SKM-1 treated with dmso at 0.1 percent for 144 hours (cell line): ENCODE data around the gene RHOU.

Experiments
- DNase-seq: peaks from one replicate; lab custom pipeline; 2025; ENCODE audit not compliant: unreplicated experiment; lab: John Stamatoyannopoulos, UW

The RHOU gene

DNA sequence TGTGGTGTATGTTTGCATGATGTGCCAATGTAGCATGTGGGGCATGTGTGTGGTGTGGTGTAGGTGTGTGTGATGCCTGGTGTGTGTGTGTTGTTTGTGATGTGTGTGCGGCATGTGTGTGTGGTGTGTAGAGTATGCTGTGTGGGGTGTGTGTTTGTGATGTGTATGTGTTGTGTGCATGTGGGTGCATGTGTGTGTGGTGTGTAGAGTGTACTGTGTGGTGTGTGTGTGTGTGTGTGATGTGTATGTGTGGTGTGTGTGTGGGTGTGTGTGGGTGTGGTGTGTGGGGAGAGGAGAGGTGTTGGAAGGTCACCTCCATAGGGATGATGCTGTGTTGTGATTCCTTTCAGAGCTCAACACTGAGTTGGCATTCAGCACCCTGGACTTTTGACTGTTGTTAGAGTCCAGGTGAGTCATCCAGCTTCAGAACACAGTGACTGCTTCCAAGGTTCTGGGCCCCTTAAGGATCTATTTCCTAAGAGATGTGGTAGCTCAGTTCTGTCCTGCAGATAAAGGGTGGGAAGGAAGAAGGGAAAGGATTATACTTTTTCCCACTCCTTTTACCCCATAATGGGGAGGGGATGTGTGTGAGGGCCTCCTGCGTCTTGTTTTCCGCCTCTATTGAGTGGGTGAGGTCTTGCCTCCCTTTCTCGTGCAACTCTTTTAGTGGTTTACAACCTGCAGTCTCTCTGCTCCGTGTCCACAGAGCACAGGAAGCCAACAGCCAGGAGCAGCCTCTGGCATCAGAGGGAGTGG, 47.6 kb downstream of the RHOU start:
- DNase-seq, result no peak

- no peak for DNase-seq
Observed at GRCh38 chr1:228783418-228784040, 48.2 kb downstream of the RHOU start.

DNA sequence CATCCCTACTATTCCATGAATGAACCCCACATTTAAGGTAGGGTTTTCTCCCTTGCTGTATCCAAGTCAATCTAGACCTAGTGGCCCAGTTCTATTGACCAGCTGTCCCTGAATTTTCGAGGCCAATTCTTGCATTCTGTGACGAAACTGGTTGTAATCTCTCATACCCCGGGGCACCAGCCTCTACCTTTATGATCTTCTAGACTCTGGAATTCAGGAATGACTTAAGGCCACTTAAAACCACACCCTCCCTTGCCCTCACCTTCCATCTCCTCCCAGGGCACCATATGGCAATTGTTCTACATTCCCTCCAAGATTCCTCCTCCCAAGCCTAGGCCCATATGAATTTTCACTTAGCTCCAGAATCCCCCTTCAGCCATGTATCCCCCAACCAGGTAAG, 48.9 kb downstream of the RHOU start:
- DNase-seq, result no peak

GRCh38 chr1:228785366-228786330, 50.4 kb downstream of the RHOU start:
- DNase-seq, result no peak

- no peak for DNase-seq
Observed at GRCh38 chr1:228786361-228787129, 51.3 kb downstream of the RHOU start.

DNA sequence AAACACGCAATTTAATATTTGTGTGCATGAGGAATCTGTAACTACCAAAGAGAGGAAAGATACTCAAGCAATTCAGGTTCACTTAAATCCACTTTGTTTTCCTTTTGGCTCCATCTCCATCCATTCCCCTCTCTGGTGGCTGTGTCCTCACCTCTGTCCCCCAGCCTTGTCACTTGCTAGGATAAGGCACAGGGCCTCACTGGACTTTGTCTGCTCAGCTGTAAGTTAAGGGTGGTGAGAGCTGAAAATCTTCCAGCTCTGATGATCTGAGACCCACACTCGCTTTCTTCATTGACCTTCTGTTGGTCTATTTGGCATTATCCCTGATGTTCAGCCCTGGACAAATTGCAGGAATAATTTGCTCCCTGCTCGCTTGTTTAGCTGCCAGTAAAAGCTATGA, 56.5 kb downstream of the RHOU start:
- no peak for DNase-seq

DNA sequence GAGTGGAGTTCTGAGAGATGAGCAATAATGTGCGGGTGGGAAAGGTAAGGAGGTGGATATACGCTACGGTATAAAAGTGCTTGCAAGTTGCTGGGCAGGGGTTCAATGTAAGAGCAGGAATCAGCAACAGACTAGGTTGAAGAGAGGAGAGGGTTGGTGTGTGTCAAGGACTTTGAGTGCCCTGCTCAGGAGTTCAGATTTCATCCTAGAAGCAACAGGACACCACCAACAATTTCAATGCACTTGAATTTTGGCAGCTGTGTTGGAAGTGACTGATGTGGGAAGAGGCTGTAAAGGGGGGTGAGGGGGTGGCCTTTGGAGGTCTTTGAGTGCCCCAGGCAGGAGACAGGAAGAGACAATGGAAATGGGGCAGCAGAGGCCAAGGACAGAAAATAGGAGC, 57.3 kb downstream of the RHOU start:
- DNase-seq, result no peak

DNA sequence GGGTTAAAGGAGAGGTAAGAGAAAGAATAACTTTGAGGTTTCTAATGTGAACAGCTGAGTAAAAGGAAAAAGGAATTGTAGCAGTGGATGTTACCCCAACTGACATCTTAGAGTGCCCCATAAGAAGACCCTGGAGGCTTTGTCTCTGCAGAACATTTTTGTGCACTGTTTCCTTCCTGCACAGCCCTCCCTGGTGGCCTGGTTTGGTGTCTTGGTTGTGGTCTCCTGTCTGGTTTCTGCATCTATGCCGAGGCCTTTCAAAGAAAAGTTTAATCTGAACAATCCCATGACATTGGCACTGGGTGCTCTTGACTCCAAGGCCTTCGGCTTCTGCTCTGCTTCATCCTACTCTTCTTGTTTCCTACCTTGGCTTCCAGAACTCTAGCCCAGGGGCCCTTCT, 57.8 kb downstream of the RHOU start:
- no peak for DNase-seq

DNA sequence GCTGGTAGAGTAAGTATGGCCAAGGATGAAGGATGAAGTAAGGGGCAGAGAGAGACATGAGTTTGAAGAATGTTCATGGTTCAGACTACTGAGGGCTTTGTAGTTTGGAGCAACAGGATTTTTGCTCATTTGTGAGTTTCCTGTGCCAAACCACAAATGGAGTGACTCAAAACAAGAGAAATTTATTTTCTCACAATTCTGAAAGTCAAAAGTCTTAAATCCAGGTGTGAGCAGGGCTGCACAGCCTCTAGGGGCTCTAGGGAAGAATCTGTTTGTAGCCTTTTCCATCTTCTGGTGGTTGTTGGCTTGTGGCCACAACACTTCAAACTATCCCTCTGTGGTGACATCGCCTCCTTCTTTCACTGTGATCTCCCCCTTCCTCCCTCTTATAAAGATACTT, 58.9 kb downstream of the RHOU start:
- DNase-seq, result no peak

DNA sequence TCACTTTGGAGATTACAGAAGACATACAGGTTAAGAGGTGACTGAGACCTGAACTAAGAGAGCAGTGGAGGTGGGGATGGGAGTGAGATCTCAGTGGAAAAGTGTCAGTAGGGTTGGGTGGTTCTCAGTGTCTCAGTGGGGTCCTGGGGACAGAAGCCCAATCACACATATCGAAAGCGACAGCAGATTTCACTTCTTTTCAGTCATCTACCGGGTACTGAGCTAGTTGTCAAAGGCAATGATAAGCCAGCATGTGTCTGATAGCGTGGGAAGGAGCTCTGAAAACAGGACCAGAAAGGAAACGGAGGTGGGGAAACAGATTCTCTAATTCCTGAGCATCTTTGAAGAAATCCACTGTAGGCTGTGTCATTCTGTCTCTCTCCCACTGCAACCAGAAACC, 59.5 kb downstream of the RHOU start:
- no peak for DNase-seq

DNA sequence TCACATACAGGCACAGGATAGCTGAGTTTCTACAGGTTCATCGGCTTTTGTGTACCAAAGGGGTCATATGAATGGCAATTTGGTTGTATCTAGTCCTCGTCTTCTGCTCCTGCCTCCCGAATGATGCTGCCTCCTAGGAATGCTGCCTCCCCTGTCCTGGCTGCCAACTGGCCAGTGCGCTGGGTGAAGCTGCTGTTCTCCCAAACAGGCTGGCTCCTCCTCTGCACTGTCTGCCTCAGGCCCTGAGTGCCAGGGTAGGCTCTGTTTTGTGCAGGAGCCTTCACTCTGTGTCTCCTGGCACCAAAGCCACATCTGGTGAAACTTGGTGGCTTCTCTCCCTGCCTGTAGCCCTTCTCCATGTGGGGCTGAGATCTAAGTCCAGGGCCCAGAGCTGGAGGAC, 60.3 kb downstream of the RHOU start:
- DNase-seq, result no peak
